Measurements from ENCODE around the gene EFNA5.

EFNA5 gene

DNA sequence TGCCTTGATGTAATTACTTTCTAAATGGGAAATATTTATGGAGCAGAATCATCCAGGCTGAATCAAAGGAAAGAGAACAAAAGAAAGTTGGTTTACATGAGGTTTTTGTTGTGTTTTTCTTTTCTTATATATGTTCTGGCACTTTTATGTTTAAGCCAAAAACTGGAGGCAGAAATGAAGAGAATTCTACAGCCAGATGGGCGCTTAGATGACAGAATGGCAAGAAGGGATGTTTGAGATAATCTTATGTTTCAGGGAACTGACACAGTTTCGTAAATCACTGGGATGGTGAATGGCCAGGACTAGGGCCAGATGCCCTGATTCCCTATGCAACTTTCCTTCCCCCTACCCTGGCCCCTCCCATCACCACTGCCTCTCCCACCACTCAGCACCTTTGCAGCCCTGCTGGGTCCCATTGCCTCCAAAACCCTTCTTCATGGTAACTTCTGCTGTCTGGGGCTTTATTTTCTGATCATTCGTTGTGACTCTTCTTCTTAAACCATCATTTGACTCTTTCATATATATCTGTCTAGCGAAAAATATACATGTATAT, 111.8 kb downstream of the EFNA5 start:
- DNase-seq (ENCODE audit: low read depth) = no peak
- TF ChIP-seq, protein P1, sequence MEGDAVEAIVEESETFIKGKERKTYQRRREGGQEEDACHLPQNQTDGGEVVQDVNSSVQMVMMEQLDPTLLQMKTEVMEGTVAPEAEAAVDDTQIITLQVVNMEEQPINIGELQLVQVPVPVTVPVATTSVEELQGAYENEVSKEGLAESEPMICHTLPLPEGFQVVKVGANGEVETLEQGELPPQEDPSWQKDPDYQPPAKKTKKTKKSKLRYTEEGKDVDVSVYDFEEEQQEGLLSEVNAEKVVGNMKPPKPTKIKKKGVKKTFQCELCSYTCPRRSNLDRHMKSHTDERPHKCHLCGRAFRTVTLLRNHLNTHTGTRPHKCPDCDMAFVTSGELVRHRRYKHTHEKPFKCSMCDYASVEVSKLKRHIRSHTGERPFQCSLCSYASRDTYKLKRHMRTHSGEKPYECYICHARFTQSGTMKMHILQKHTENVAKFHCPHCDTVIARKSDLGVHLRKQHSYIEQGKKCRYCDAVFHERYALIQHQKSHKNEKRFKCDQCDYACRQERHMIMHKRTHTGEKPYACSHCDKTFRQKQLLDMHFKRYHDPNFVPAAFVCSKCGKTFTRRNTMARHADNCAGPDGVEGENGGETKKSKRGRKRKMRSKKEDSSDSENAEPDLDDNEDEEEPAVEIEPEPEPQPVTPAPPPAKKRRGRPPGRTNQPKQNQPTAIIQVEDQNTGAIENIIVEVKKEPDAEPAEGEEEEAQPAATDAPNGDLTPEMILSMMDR (IDR thresholded peaks at IDR 0.05; ENCODE audit: low read length, missing control alignments) = no peak
- no peak overlapping the region for H3K4me3 ChIP-seq (replicated peaks; ENCODE audit: low read depth, low read length)

GRCh38 chr5:107557051-107557658, 113.6 kb downstream of the EFNA5 start:
- DNase-seq (ENCODE audit: low read depth) = no peak
- TF ChIP-seq, protein P1 (IDR thresholded peaks at IDR 0.05; ENCODE audit: low read length, missing control alignments) = no peak
- no peak overlapping the region for H3K4me3 ChIP-seq (replicated peaks; ENCODE audit: low read depth, low read length)

DNA sequence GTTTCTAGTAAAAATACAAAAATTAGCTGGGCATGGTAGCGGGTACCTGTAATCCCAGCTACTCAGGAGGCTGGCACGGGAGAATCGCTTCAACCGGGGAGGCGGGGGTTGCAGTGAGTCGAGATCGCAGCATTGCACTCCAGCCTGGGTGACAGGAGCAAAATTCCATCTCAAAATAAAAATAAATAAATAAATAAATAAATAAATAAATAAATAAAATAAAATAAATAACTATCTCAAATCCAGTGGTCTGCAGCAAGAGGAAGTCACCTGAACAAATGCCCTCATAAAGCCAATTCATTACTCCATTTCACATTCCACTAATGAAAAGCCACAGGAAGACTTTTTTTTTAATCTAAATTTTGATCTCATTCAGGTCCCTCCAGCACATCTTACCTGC, 114.2 kb downstream of the EFNA5 start:
- no peak for DNase-seq (ENCODE audit: low read depth)
- H3K4me3 ChIP-seq (replicated peaks; ENCODE audit: low read depth, low read length) = no peak overlapping the region
- TF ChIP-seq, protein P1 (IDR thresholded peaks at IDR 0.05; ENCODE audit: low read length, missing control alignments) = no peak

GRCh38 chr5:107555425-107556090, 115.2 kb downstream of the EFNA5 start:
- TF ChIP-seq, protein P1 (IDR thresholded peaks at IDR 0.05; ENCODE audit: low read length, missing control alignments) = no peak
- no peak for DNase-seq (ENCODE audit: low read depth)
- H3K4me3 ChIP-seq (replicated peaks; ENCODE audit: low read depth, low read length) = no peak overlapping the region

DNA sequence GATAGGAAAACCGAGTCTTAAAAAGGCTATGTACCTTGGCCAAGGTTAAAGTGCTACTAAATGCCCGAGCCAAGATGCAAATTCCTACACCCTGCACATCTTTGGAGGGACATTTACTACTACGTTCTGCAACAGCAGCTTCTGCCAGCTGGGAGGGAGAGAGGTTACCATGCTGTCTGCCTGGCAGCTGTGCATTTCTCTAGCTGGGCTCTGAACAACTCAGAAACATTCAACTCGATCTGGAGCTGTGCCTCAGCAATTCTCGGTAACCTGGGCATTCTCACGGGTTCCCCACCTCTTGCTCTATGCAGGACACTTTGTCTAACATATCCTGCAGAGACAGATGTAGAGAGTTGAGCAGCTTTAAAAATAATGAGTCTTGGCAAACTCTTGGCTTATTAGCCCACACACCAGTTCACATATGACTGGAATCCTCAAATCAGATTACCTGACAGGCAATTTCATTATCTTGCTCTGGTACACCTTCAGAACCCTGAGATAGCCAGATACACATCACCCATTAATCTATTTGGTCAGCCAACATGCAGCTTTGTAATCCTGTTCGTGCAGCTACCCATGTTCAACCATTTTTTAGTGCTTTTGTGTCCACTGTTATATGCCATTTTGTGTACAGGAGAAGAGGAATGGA, 115.8 kb downstream of the EFNA5 start:
- no peak for DNase-seq (ENCODE audit: low read depth)
- H3K4me3 ChIP-seq (replicated peaks; ENCODE audit: low read depth, low read length) = no peak overlapping the region
- TF ChIP-seq, protein P1 (IDR thresholded peaks at IDR 0.05; ENCODE audit: low read length, missing control alignments) = no peak

DNA sequence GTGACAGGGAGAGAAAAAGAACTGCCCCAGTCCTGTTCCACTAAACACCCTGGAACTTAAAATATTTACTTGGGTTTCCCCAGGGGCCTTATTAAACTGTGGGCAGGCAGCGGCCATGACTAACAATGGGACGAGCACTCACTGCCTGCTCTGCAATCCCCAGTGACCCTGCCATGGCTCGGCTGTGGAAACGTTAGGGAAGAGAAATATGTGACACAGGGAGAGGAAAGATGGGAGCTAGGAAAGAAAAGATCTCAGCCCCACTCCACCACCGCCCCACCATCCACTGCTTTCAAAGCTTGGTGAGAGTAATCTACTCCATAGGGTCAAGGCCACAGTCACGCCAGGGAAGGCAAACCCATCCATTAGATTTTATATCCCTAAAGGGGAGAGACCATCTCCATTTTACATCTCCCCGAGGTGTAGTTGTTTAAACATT, 117.6 kb downstream of the EFNA5 start:
- no peak overlapping the region for H3K4me3 ChIP-seq (replicated peaks; ENCODE audit: low read depth, low read length)
- no peak for DNase-seq (ENCODE audit: low read depth)
- TF ChIP-seq, protein P1 (IDR thresholded peaks at IDR 0.05; ENCODE audit: low read length, missing control alignments) = no peak
